Measurements from ENCODE around the gene NDUFB10.
"Not testable (repeated sequence)": the region's sequence is repeated elsewhere in the genome, so short reads cannot be mapped to it uniquely, and the experiment has no call there.

GRCh38 chr16:1962161-1963153 lies 3.1 kb downstream of the NDUFB10 start:
- TF ChIP-seq POLR2AphosphoS5 (IDR thresholded peaks at IDR 0.05; ENCODE audit: low read depth, low read length): 0 out of 2 replicates have a peak, but pooled peaks have one; percentile 34
- not testable (repeated sequence) for TF ChIP-seq TAF1 (IDR thresholded peaks at IDR 0.05; ENCODE audit: borderline replicate concordance, insufficient read depth, low read length); REST (IDR thresholded peaks at IDR 0.05; ENCODE audit: insufficient read depth in 1 of 2, low read depth in 2 of 2, low read length in 2 of 2); SIN3A (IDR thresholded peaks at IDR 0.05; ENCODE audit: borderline replicate concordance, insufficient read depth, low read length)

Data from PFSK-1 (cell line).